GM23338 (cell line): ENCODE results near the gene ERBB4. TPM values are rescaled to one million over a fixed set of nuclear protein-coding genes. Genes with fewer than 3 reads are reported as not detected.

Experiments used
- ATAC-seq: fragments of 200-7000 bp; cut with Tn5 transposase; 3 replicates; pipeline ENCODE4 v1.9.1; 2020
- DNase-seq: peaks from one replicate; pipeline ENCODE4 v3.0.0-alpha.2; 2015; ENCODE audit warnings: low spot score
- H2AFZ ChIP-seq: fragments of 200-600 bp; sonication (generic); 2 replicates; pipeline ENCODE4 v1.8.0; 2016; ENCODE audit warnings: antibody characterized with exemption, mild to moderate bottlenecking, moderate library complexity
- H3F3A ChIP-seq: fragments of 200-600 bp; sonication (generic); replicated peaks from 2 replicates; pipeline ENCODE4 v1.8.0; 2017; ENCODE audit warnings: antibody characterized with exemption, mixed run types, low read depth
- H3K27ac ChIP-seq: fragments of 200-600 bp; sonication (generic); 2 replicates; pipeline ENCODE4 v1.6.1; 2016; ENCODE audit warnings: low read depth
- H3K27me3 ChIP-seq: fragments of 200-600 bp; sonication (generic); 2 replicates; pipeline ENCODE4 v1.8.0; 2016; ENCODE audit warnings: mild to moderate bottlenecking, mixed run types, moderate library complexity; ENCODE audit not compliant: insufficient read depth
- H3K36me3 ChIP-seq: fragments of 200-600 bp; sonication (generic); 2 replicates; pipeline ENCODE4 v1.8.0; 2016; ENCODE audit warnings: mild to moderate bottlenecking; ENCODE audit not compliant: insufficient read depth
- H3K4me1 ChIP-seq: fragments of 200-600 bp; sonication (generic); 2 replicates; pipeline ENCODE4 v1.8.0; 2016; ENCODE audit warnings: mild to moderate bottlenecking, moderate library complexity; ENCODE audit not compliant: insufficient read depth
- H3K4me2 ChIP-seq: fragments of 200-600 bp; sonication (generic); 2 replicates; pipeline ENCODE4 v1.7.1; 2017; ENCODE audit warnings: mixed run types
- H3K4me3 ChIP-seq: fragments of 200-600 bp; sonication (generic); 2 replicates; pipeline ENCODE4 v1.6.1; 2016; ENCODE audit warnings: mixed run types
- H3K79me2 ChIP-seq: fragments of 200-600 bp; sonication (generic); replicated peaks from 2 replicates; pipeline ENCODE4 v1.8.0; 2017; ENCODE audit warnings: mild to moderate bottlenecking; ENCODE audit not compliant: insufficient read depth
- H3K9me2 ChIP-seq: fragments of 200-600 bp; sonication (generic); 2 replicates; pipeline ENCODE4 v1.8.0; 2017; ENCODE audit not compliant: insufficient read depth
- H4K20me1 ChIP-seq: fragments of 200-600 bp; sonication (generic); replicated peaks from 2 replicates; pipeline ENCODE4 v1.8.0; 2017; ENCODE audit warnings: mild to moderate bottlenecking; ENCODE audit not compliant: insufficient read depth
- H3K27ac Mint-ChIP-seq: 2 replicates; pipeline ENCODE4 v1.8.0; 2020; ENCODE audit warnings: inconsistent platforms, mild to moderate bottlenecking, moderate library complexity, mixed read lengths
- H3K27me3 Mint-ChIP-seq: 3 replicates; pipeline ENCODE4 v1.8.0; 2022; ENCODE audit warnings: low read depth, mild to moderate bottlenecking, moderate library complexity, mixed read lengths, inconsistent platforms; ENCODE audit not compliant: insufficient read depth, poor library complexity
- H3K36me3 Mint-ChIP-seq: 3 replicates; pipeline ENCODE4 v1.8.0; 2021; ENCODE audit warnings: low read depth, mild to moderate bottlenecking, inconsistent platforms, moderate library complexity, mixed read lengths
- H3K4me1 Mint-ChIP-seq: 3 replicates; pipeline ENCODE4 v1.8.0; 2020; ENCODE audit warnings: mild to moderate bottlenecking, inconsistent platforms, mixed read lengths
- H3K4me3 Mint-ChIP-seq: 3 replicates; pipeline ENCODE4 v1.8.0; 2021; ENCODE audit warnings: moderate library complexity, mild to moderate bottlenecking, inconsistent platforms, mixed read lengths
- H3K9me3 Mint-ChIP-seq: 3 replicates; pipeline ENCODE4 v1.8.0; 2020; ENCODE audit warnings: moderate library complexity, mild to moderate bottlenecking, inconsistent platforms, mixed read lengths
- CREB1 ChIP-seq: fragments of 250-450 bp; sonication (Bioruptor Pico); IDR thresholded peaks from 2 replicates; pipeline ENCODE4 v1.5.0; 2020; ENCODE audit warnings: low read depth, mild to moderate bottlenecking, moderate library complexity
- CTCF ChIP-seq, 2 experiments: fragments of 200-600 bp in 1 of 2; sonication (generic) in 1 of 2; conservative IDR thresholded peaks; 2 replicates each; pipeline versions ENCODE4 v1.5.1 to v1.6.1; 2016 to 2017; ENCODE audit warnings: antibody characterized with exemption in 2 of 2, low read depth in 2 of 2, mild to moderate bottlenecking in 2 of 2, moderate library complexity in 1 of 2
- ETS1 ChIP-seq: IDR thresholded peaks from 2 replicates; pipeline ENCODE4 v1.6.1; 2016; ENCODE audit warnings: antibody characterized with exemption
- EZH2 ChIP-seq: fragments of 200-600 bp; sonication (generic); IDR thresholded peaks from one replicate; pipeline ENCODE4 v1.8.0; 2017; ENCODE audit warnings: antibody characterized with exemption, mild to moderate bottlenecking, low read depth; ENCODE audit not compliant: unreplicated experiment
- EZH2phosphoT487 ChIP-seq: fragments of 200-600 bp; sonication (generic); IDR thresholded peaks from one replicate; pipeline ENCODE4 v1.8.1; 2018; ENCODE audit warnings: antibody characterized with exemption; ENCODE audit not compliant: unreplicated experiment
- JUNB ChIP-seq: IDR thresholded peaks from one replicate; pipeline ENCODE4 v1.6.1; 2016; ENCODE audit warnings: antibody characterized with exemption; ENCODE audit not compliant: unreplicated experiment
- NANOG ChIP-seq: IDR thresholded peaks from 2 replicates; pipeline ENCODE4 v1.6.1; 2016; ENCODE audit warnings: antibody characterized with exemption, borderline replicate concordance
- POLR2AphosphoS5 ChIP-seq: IDR thresholded peaks from 2 replicates; pipeline ENCODE4 v1.6.1; 2016; ENCODE audit warnings: antibody characterized with exemption, low read depth
- REST ChIP-seq: IDR thresholded peaks from one replicate; pipeline ENCODE4 v1.6.1; 2018; ENCODE audit warnings: antibody characterized with exemption; ENCODE audit not compliant: unreplicated experiment
- STAT1 ChIP-seq: IDR thresholded peaks from one replicate; pipeline ENCODE4 v1.6.1; 2016; ENCODE audit warnings: antibody characterized with exemption; ENCODE audit not compliant: unreplicated experiment
- ZNF114 ChIP-seq: fragments of 250-450 bp; sonication (Bioruptor Pico); IDR thresholded peaks from 2 replicates; pipeline ENCODE4 v1.5.0; 2020; ENCODE audit warnings: mild to moderate bottlenecking, moderate library complexity
- ZNF331 ChIP-seq: fragments of 250-450 bp; sonication (Bioruptor Pico); IDR thresholded peaks from 2 replicates; pipeline ENCODE4 v1.5.0; 2020; ENCODE audit warnings: low read depth, mild to moderate bottlenecking, moderate library complexity
- polyA plus RNA-seq: library from polyadenylated mRNA; unstranded; fragments of >200 nt; fragmentation: Nextera tagmentation; extraction: Ambion mirVana; gene quantifications from 2 replicates; pipeline ENCODE4 v1.2.1, GENCODE V29; 2016
- total RNA-seq: library from RNA; depleted of rRNA; stranded (reverse); fragments of >200 nt; shearing (Covaris generic); gene quantifications from 2 replicates; pipeline ENCODE4 v1.2.3, GENCODE V29; 2014
- TF ChIP-seq, protein P1 (sequence below): fragments of 250-450 bp; sonication (Bioruptor Pico); IDR thresholded peaks from 2 replicates; pipeline ENCODE4 v1.5.0; 2020; ENCODE audit warnings: mild to moderate bottlenecking, moderate library complexity

ERBB4 gene
- total and polyA plus RNA-seq, 2 experiments from 2014 or later, result 0.73 to 1.1 TPM

GRCh38 chr2:212328712-212329496 is 209.7 kb downstream of the ERBB4 start:
- no peaks in the 10 kb centered on the region for H3K9me2 ChIP-seq
- no peaks in the 10 kb centered on the region for H3K4me1 ChIP-seq
- Mint-ChIP-seq H3K4me3 (no peak overlapping the region), H3K27me3 (no peaks in the 10 kb centered on the region), H3K4me1 (no peaks in the 10 kb centered on the region), H3K9me3 (no peaks in the 10 kb centered on the region), H3K36me3 (no peaks in the 10 kb centered on the region), H3K27ac (no peak overlapping the region)
- H3K27ac ChIP-seq, result no peak overlapping the region
- H4K20me1 ChIP-seq, result no peaks in the 10 kb centered on the region
- H3K4me2 ChIP-seq, result no peak overlapping the region
- DNase-seq, result no peak
- no peaks in the 10 kb centered on the region for H3F3A ChIP-seq
- TF ChIP-seq EZH2phosphoT487 (no peak), CTCF (conservative IDR thresholded peaks at IDR 0.05; ENCODE audit: low read depth in 2 of 2) (no peak), ETS1 (no peak), JUNB (no peak), REST (no peak), ZNF114 (no peak), EZH2 (no peak), POLR2AphosphoS5 (no peak), ZNF331 (CRISPR knock-in tag) (no peak), STAT1 (no peak), CREB1 (CRISPR knock-in tag) (no peak), NANOG (no peak)
- TF ChIP-seq, protein P1, sequence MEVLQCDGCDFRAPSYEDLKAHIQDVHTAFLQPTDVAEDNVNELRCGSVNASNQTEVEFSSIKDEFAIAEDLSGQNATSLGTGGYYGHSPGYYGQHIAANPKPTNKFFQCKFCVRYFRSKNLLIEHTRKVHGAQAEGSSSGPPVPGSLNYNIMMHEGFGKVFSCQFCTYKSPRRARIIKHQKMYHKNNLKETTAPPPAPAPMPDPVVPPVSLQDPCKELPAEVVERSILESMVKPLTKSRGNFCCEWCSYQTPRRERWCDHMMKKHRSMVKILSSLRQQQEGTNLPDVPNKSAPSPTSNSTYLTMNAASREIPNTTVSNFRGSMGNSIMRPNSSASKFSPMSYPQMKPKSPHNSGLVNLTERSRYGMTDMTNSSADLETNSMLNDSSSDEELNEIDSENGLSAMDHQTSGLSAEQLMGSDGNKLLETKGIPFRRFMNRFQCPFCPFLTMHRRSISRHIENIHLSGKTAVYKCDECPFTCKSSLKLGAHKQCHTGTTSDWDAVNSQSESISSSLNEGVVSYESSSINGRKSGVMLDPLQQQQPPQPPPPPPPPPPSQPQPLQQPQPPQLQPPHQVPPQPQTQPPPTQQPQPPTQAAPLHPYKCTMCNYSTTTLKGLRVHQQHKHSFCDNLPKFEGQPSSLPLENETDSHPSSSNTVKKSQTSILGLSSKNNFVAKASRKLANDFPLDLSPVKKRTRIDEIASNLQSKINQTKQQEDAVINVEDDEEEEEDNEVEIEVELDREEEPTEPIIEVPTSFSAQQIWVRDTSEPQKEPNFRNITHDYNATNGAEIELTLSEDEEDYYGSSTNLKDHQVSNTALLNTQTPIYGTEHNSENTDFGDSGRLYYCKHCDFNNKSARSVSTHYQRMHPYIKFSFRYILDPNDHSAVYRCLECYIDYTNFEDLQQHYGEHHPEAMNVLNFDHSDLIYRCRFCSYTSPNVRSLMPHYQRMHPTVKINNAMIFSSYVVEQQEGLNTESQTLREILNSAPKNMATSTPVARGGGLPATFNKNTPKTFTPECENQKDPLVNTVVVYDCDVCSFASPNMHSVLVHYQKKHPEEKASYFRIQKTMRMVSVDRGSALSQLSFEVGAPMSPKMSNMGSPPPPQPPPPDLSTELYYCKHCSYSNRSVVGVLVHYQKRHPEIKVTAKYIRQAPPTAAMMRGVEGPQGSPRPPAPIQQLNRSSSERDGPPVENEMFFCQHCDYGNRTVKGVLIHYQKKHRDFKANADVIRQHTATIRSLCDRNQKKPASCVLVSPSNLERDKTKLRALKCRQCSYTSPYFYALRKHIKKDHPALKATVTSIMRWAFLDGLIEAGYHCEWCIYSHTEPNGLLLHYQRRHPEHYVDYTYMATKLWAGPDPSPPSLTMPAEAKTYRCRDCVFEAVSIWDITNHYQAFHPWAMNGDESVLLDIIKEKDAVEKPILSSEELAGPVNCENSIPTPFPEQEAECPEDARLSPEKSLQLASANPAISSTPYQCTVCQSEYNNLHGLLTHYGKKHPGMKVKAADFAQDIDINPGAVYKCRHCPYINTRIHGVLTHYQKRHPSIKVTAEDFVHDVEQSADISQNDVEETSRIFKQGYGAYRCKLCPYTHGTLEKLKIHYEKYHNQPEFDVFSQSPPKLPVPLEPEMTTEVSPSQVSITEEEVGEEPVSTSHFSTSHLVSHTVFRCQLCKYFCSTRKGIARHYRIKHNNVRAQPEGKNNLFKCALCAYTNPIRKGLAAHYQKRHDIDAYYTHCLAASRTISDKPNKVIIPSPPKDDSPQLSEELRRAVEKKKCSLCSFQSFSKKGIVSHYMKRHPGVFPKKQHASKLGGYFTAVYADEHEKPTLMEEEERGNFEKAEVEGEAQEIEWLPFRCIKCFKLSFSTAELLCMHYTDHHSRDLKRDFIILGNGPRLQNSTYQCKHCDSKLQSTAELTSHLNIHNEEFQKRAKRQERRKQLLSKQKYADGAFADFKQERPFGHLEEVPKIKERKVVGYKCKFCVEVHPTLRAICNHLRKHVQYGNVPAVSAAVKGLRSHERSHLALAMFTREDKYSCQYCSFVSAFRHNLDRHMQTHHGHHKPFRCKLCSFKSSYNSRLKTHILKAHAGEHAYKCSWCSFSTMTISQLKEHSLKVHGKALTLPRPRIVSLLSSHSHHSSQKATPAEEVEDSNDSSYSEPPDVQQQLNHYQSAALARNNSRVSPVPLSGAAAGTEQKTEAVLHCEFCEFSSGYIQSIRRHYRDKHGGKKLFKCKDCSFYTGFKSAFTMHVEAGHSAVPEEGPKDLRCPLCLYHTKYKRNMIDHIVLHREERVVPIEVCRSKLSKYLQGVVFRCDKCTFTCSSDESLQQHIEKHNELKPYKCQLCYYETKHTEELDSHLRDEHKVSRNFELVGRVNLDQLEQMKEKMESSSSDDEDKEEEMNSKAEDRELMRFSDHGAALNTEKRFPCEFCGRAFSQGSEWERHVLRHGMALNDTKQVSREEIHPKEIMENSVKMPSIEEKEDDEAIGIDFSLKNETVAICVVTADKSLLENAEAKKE (CRISPR knock-in tag), result no peak
- no peak overlapping the region for H3K4me3 ChIP-seq
- H2AFZ ChIP-seq, result no peak overlapping the region
- no peaks in the 10 kb centered on the region for H3K27me3 ChIP-seq
- no peaks in the 10 kb centered on the region for H3K79me2 ChIP-seq
- ATAC-seq, result no peak
- H3K36me3 ChIP-seq, result no peaks in the 10 kb centered on the region
